Naive thymus-derived CD4-positive, alpha-beta T cell (primary cell): ENCODE results near the gene ISG15. TPM values are rescaled to one million over a fixed set of nuclear protein-coding genes. Genes with fewer than 3 reads are reported as not detected.
"Not testable (repeated sequence)": the region's sequence is repeated elsewhere in the genome, so short reads cannot be mapped to it uniquely, and the experiment has no call there.

Source experiments
- ATAC-seq: fragments of 150-1000 bp; cut with Tn5 transposase; 2 replicates; pipeline ENCODE4 v1.10.0; 2021; ENCODE audit warnings: mild to moderate bottlenecking, moderate library complexity
- CTCF ChIA-PET: fragments of 350-600 bp; sonication (Branson Sonifier 250); formaldehyde crosslinking; loops from one replicate; lab custom pipeline; 2021; ENCODE audit warnings: antibody characterized with exemption; lab: Charles Lee
- POLR2A ChIA-PET: fragments of 350-600 bp; sonication (Branson Sonifier 250); formaldehyde crosslinking; loops from one replicate; lab custom pipeline; 2021; ENCODE audit warnings: antibody characterized with exemption, inconsistent platforms; lab: Charles Lee
- DNase-seq, 9 donors: peaks; one replicate each; pipeline versions ENCODE4 v3.0.0 to v3.0.0-alpha.2; 2020 to 2022; ENCODE audit warnings: mixed read lengths in 1 of 9
- H3K27ac ChIP-seq: one replicate; pipeline ENCODE4 v1.7.0; 2013; ENCODE audit warnings: mild to moderate bottlenecking, low read depth, low read length, moderate library complexity
- H3K27me3 ChIP-seq, 2 donors: one replicate each; pipeline ENCODE4 v1.7.0; 2013; ENCODE audit warnings: low read length in 2 of 2, mild to moderate bottlenecking in 2 of 2, moderate library complexity in 2 of 2; ENCODE audit not compliant: control insufficient read depth in 2 of 2, insufficient read depth in 2 of 2
- H3K36me3 ChIP-seq, 3 experiments: 1 replicate in 2 of 3; 2 replicates in 1 of 3; pipeline ENCODE4 v1.7.0; 2013; ENCODE audit warnings: low read length in 3 of 3, mild to moderate bottlenecking in 3 of 3, moderate library complexity in 1 of 3; ENCODE audit not compliant: insufficient read depth in 3 of 3, control insufficient read depth in 2 of 3
- H3K4me1 ChIP-seq, 2 donors: one replicate each; pipeline ENCODE4 v1.7.0; 2013; ENCODE audit warnings: low read length in 2 of 2, mild to moderate bottlenecking in 2 of 2, moderate library complexity in 1 of 2; ENCODE audit not compliant: control insufficient read depth in 2 of 2, insufficient read depth in 2 of 2
- H3K4me3 ChIP-seq: 2 replicates; pipeline ENCODE4 v1.7.0; 2013; ENCODE audit warnings: mild to moderate bottlenecking, low read length
- H3K9me3 ChIP-seq, 3 experiments: 1 replicate in 2 of 3; 2 replicates in 1 of 3; pipeline ENCODE4 v1.7.0; 2013; ENCODE audit warnings: low read length in 3 of 3; ENCODE audit not compliant: control insufficient read depth in 2 of 3
- H3K27ac Mint-ChIP-seq, 9 donors: one replicate each; pipeline ENCODE4 v1.8.0; 2020 to 2022; ENCODE audit warnings: mixed read lengths in 9 of 9, mild to moderate bottlenecking in 8 of 9, moderate library complexity in 5 of 9, inconsistent platforms in 2 of 9
- H3K27me3 Mint-ChIP-seq, 5 donors: one replicate each; pipeline ENCODE4 v1.8.0; 2021 to 2022; ENCODE audit warnings: mixed read lengths in 5 of 5, mild to moderate bottlenecking in 1 of 5
- H3K36me3 Mint-ChIP-seq, 5 donors: one replicate each; pipeline ENCODE4 v1.8.0; 2020 to 2022; ENCODE audit warnings: mixed read lengths in 5 of 5, mild to moderate bottlenecking in 3 of 5, inconsistent platforms in 1 of 5
- H3K4me1 Mint-ChIP-seq, 7 donors: one replicate each; pipeline ENCODE4 v1.8.0; 2020 to 2022; ENCODE audit warnings: mixed read lengths in 7 of 7, mild to moderate bottlenecking in 3 of 7, inconsistent platforms in 1 of 7
- H3K4me3 Mint-ChIP-seq, 10 donors: one replicate each; pipeline ENCODE4 v1.8.0; 2020 to 2022; ENCODE audit warnings: mild to moderate bottlenecking in 10 of 10, mixed read lengths in 10 of 10, moderate library complexity in 6 of 10, inconsistent platforms in 2 of 10
- H3K9me3 Mint-ChIP-seq, 11 donors: one replicate each; pipeline ENCODE4 v1.8.0; 2020 to 2022; ENCODE audit warnings: mixed read lengths in 11 of 11, mild to moderate bottlenecking in 4 of 11, inconsistent platforms in 1 of 11, moderate library complexity in 1 of 11
- intact Hi-C, 2 donors: fragments of 100-400 bp; cut with micrococcal nuclease; formaldehyde crosslinking; loops; one replicate each; pipeline ENCODE4 v1.15.1; 2023
- polyA plus RNA-seq, 2 donors: library from polyadenylated mRNA; unstranded; fragments of 300-500 nt; fragmentation: Illumina TruSeq; gene quantifications; one replicate each; pipeline ENCODE4 v1.2.3, GENCODE V29; 2021
- total RNA-seq, 6 experiments: library from RNA in 5 of 6; stranded (reverse) in 5 of 6; gene quantifications; 1 replicate in 5 of 6; 2 replicates in 1 of 6; pipeline ENCODE4 v1.2.3 and lab custom pipeline; 2021 to 2026

Gene ISG15
- total and polyA plus RNA-seq, 7 experiments from 2014 or later, result 17.4 to 227 (median 42.6) TPM

DNA sequence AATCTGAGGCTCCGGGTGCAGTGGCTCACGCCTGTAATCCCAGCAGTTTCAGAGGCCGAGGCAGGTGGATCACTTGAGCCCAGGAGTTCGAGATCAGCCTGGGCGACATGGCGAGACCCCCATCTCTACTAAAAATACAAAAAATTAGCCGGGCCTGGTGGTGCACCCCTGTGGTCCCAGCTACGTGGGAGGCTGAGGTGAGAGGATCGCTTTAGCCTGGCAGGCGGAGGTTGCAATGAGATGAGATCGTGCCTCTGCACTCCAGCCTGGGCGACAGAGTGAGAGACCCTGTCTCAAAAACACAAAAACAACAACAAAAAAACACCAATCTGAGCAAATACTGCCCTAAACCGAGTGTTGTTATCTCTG, 577 bp upstream of the ISG15 start:
- not testable (repeated sequence) for H3K27me3 ChIP-seq, H3K36me3 ChIP-seq, H3K9me3 ChIP-seq, H3K27me3 Mint-ChIP-seq, H3K9me3 Mint-ChIP-seq
- peak; percentile 0 for ATAC-seq
- intact Hi-C loops, result loop anchor here (1.0 to 10.0 kb wide), 10 partner anchors 9 to 362 kb away; partner anchors contain the start of genes ACAP3 (in 2 of the 2), C1orf159 (in 2 of the 2), PUSL1 (in 2 of the 2) and AURKAIP1 (in 1 of the 2)
- H3K36me3 Mint-ChIP-seq, result peaks cover 0 to 17% (median 0%) of the 10 kb centered on the region in 5 donors
- Histone ChIP-seq H3K27ac (peak overlapping the region; percentile 83), H3K4me3 (peak overlapping the region; percentile 95), H3K4me1 (peaks cover 13 to 18% of the 10 kb centered on the region in 2 donors)
- H3K27ac Mint-ChIP-seq, result peak overlapping the region; percentile 96 to 100 (median 99)
- H3K4me1 Mint-ChIP-seq, result peaks cover 19 to 34% (median 29%) of the 10 kb centered on the region in 7 donors
- ChIA-PET CTCF (interaction anchor here (1.2 kb wide), 3 partner anchors 9 to 51 kb away, joined by 3 to 4 read pairs (median 3); no protein-coding TSS in a partner anchor), POLR2A (interaction anchor here (1.1 to 2.3 kb wide), 3 partner anchors 11 to 51 kb away, joined by 5 to 10 read pairs (median 6); no protein-coding TSS in a partner anchor)
- peak in 2 of 9 donors; percentile 6 to 25 for DNase-seq
- H3K4me3 Mint-ChIP-seq, result peak overlapping the region; percentile 89 to 100 (median 96)

- no peak for ATAC-seq
- Histone ChIP-seq H3K4me1 (peaks cover 13 to 22% of the 10 kb centered on the region in 2 donors), H3K27me3 (no peaks in the 10 kb centered on the region), H3K36me3 (no peaks in the 10 kb centered on the region), H3K9me3 (no peaks in the 10 kb centered on the region), H3K4me3 (peak overlapping the region; percentile 95), H3K27ac (peak overlapping the region; percentile 83)
- DNase-seq, result peak in 5 of 9 donors; percentile 9 to 38 (median 32)
- ChIA-PET POLR2A (interaction anchor here (0.9 to 2.3 kb wide), 5 partner anchors 12 to 361 kb away, joined by 3 to 10 read pairs (median 5); partner anchors contain the start of gene AURKAIP1), CTCF (interaction anchor here (0.6 to 1.2 kb wide), 4 partner anchors 10 to 76 kb away, joined by 3 to 4 read pairs (median 3); no protein-coding TSS in a partner anchor)
- Mint-ChIP-seq H3K36me3 (peaks cover 0 to 17% (median 0%) of the 10 kb centered on the region in 5 donors), H3K4me3 (peak overlapping the region; percentile 89 to 100 (median 96)), H3K4me1 (peaks cover 19 to 35% (median 29%) of the 10 kb centered on the region in 7 donors), H3K27me3 (peaks cover 0 to 2% (median 0%) of the 10 kb centered on the region in 5 donors), H3K27ac (peak overlapping the region; percentile 96 to 100 (median 99)), H3K9me3 (peaks cover 0 to 2% (median 0%) of the 10 kb centered on the region in 11 donors)
- intact Hi-C loops, result loop anchor here (1.0 to 10.0 kb wide), 10 partner anchors 7 to 361 kb away; partner anchors contain the start of genes ACAP3 (in 2 of the 2), C1orf159 (in 2 of the 2), PUSL1 (in 2 of the 2) and AURKAIP1 (in 1 of the 2)
Observed at GRCh38 chr1:1013922-1014648, 788 bp downstream of the ISG15 start.

- peaks cover 0 to 1% (median 0%) of the 10 kb centered on the region in 5 donors for H3K27me3 Mint-ChIP-seq
- H3K4me1 Mint-ChIP-seq, result peaks cover 19 to 35% (median 29%) of the 10 kb centered on the region in 7 donors
- H3K9me3 Mint-ChIP-seq, result peaks cover 0 to 2% (median 0%) of the 10 kb centered on the region in 11 donors
- Histone ChIP-seq H3K27ac (peak overlapping the region; percentile 83), H3K27me3 (no peaks in the 10 kb centered on the region), H3K36me3 (no peaks in the 10 kb centered on the region), H3K4me1 (peaks cover 13 to 24% of the 10 kb centered on the region in 2 donors), H3K9me3 (no peaks in the 10 kb centered on the region), H3K4me3 (no peak overlapping the region)
- DNase-seq, result peak in 2 of 9 donors; percentile 8 to 29
- no peak for ATAC-seq
- POLR2A ChIA-PET, result interaction anchor here (1.0 to 2.3 kb wide), 2 partner anchors 48 to 53 kb away, joined by 3 to 6 read pairs; no protein-coding TSS in a partner anchor
- peak overlapping the region in 9 of 10 donors; percentile 89 to 100 (median 97) for H3K4me3 Mint-ChIP-seq
- peaks cover 0 to 17% (median 0%) of the 10 kb centered on the region in 5 donors for H3K36me3 Mint-ChIP-seq
- CTCF ChIA-PET, result no interaction called here
- H3K27ac Mint-ChIP-seq, result peak overlapping the region in 7 of 9 donors; percentile 81 to 100 (median 99)
- intact Hi-C loops, result loop anchor here (5.0 to 10.0 kb wide), 3 partner anchors 290 to 360 kb away; partner anchors contain the start of genes ACAP3 (in 2 of the 2), PUSL1 (in 2 of the 2) and AURKAIP1 (in 1 of the 2)
Observed at GRCh38 chr1:1014799-1015681, 1.7 kb downstream of the ISG15 start.

- intact Hi-C loops, result loop anchor here (2.0 to 10.0 kb wide), 3 partner anchors 47 to 357 kb away; partner anchors contain the start of genes ACAP3 (in 1 of the 2), AURKAIP1 (in 1 of the 2) and PUSL1 (in 1 of the 2)
- H3K4me3 ChIP-seq, H3K27ac ChIP-seq, H3K9me3 ChIP-seq, H3K36me3 ChIP-seq, ATAC-seq, H3K27me3 ChIP-seq, H3K9me3 Mint-ChIP-seq: not testable (repeated sequence)
- peak overlapping the region in 7 of 9 donors; percentile 14 to 84 (median 36) for H3K27ac Mint-ChIP-seq
- POLR2A ChIA-PET, result interaction anchor here (1.2 kb wide), 1 partner anchor 10 kb away, joined by 3 read pairs; no protein-coding TSS in a partner anchor
- peak in 1 of 9 donors; percentile 7 for DNase-seq
- H3K4me1 Mint-ChIP-seq, result peaks cover 20 to 38% (median 32%) of the 10 kb centered on the region in 7 donors
- peaks cover 0 to 17% (median 0%) of the 10 kb centered on the region in 5 donors for H3K36me3 Mint-ChIP-seq
- H3K4me3 Mint-ChIP-seq, result peak overlapping the region; percentile 32 to 76 (median 58)
- CTCF ChIA-PET, result interaction anchor here (1.5 to 2.0 kb wide), 3 partner anchors 15 to 46 kb away, joined by 4 to 9 read pairs (median 6); no protein-coding TSS in a partner anchor
- H3K27me3 Mint-ChIP-seq, result peaks cover 0 to 18% (median 0%) of the 10 kb centered on the region in 5 donors
- peaks cover 13 to 21% of the 10 kb centered on the region in 2 donors for H3K4me1 ChIP-seq
Observed at GRCh38 chr1:1017397-1018320, 4.4 kb downstream of the ISG15 start.

- H3K4me1 Mint-ChIP-seq, result peaks cover 18 to 36% (median 25%) of the 10 kb centered on the region in 7 donors
- not testable (repeated sequence) for ATAC-seq, H3K4me3 ChIP-seq, H3K36me3 ChIP-seq, H3K9me3 Mint-ChIP-seq, H3K27me3 ChIP-seq, H3K9me3 ChIP-seq, H3K27ac ChIP-seq
- peaks cover 0 to 17% (median 0%) of the 10 kb centered on the region in 5 donors for H3K27me3 Mint-ChIP-seq
- ChIA-PET CTCF (interaction anchor here (2.0 kb wide), 2 partner anchors 14 to 34 kb away, joined by 6 to 9 read pairs; no protein-coding TSS in a partner anchor), POLR2A (interaction anchor here (0.7 kb wide), 1 partner anchor 125 kb away, joined by 3 read pairs; no protein-coding TSS in a partner anchor)
- intact Hi-C loops, result loop anchor here (2.0 to 10.0 kb wide), 3 partner anchors 46 to 356 kb away; partner anchors contain the start of genes ACAP3 (in 1 of the 2), AURKAIP1 (in 1 of the 2) and PUSL1 (in 1 of the 2)
- H3K4me1 ChIP-seq, result peaks cover 13 to 18% of the 10 kb centered on the region in 2 donors
- H3K4me3 Mint-ChIP-seq, result peak overlapping the region in 3 of 10 donors; percentile 37 to 76 (median 71)
- DNase-seq, result peak in 1 of 9 donors; percentile 7
- peak overlapping the region in 1 of 9 donors; percentile 22 for H3K27ac Mint-ChIP-seq
- H3K36me3 Mint-ChIP-seq, result peaks cover 0 to 16% (median 0%) of the 10 kb centered on the region in 5 donors
Observed at GRCh38 chr1:1018321-1018685, 5.0 kb downstream of the ISG15 start.
